OCI-LY1 (cell line): Measurements from ENCODE around the gene ALDH3A1.

Experiments used
- CTCF ChIP-seq: fragments of 200-600 bp; sonication (generic), shearing (Covaris generic); IDR thresholded peaks from 2 replicates; pipeline ENCODE4 v1.5.1; 2017; ENCODE audit warnings: mild to moderate bottlenecking, antibody characterized with exemption, low read length, moderate library complexity, mixed read lengths
- EZH2 ChIP-seq: fragments of 200-600 bp; sonication (generic), shearing (Covaris generic); IDR thresholded peaks from 2 replicates; pipeline ENCODE4 v1.8.0; 2017; ENCODE audit warnings: borderline replicate concordance, mixed run types, mild to moderate bottlenecking, antibody characterized with exemption, low read length, moderate library complexity, mixed read lengths

- TF ChIP-seq CTCF (no peak), EZH2 (no peak)
These were observed 859 bp downstream of the ALDH3A1 start for GRCh38 chr17:19747159-19747719.
